Epithelial cell of proximal tubule (primary cell): ENCODE results near the gene CD151. TPM values are rescaled to one million over a fixed set of nuclear protein-coding genes. Genes with fewer than 3 reads are reported as not detected.

Experiments used
- DNase-seq: peaks from one replicate; pipeline ENCODE4 v3.0.0-alpha.2; 2011; ENCODE audit warnings: low read depth
- H3K4me3 ChIP-seq: 2 replicates; pipeline ENCODE4 v1.5.1; 2011; ENCODE audit warnings: low read depth, mild to moderate bottlenecking, low read length
- total RNA-seq: library from RNA; depleted of rRNA; stranded (reverse); fragments of >200 nt; gene quantifications from 2 replicates; pipeline ENCODE4 v1.2.3, GENCODE V29; 2015
- TF ChIP-seq, protein P1 (sequence below): conservative IDR thresholded peaks from 2 replicates; pipeline ENCODE4 v1.5.1; 2012; ENCODE audit warnings: low read depth, mild to moderate bottlenecking, low read length

Gene CD151
- total RNA-seq, 1 donor from 2014 or later = 538 TPM

DNA sequence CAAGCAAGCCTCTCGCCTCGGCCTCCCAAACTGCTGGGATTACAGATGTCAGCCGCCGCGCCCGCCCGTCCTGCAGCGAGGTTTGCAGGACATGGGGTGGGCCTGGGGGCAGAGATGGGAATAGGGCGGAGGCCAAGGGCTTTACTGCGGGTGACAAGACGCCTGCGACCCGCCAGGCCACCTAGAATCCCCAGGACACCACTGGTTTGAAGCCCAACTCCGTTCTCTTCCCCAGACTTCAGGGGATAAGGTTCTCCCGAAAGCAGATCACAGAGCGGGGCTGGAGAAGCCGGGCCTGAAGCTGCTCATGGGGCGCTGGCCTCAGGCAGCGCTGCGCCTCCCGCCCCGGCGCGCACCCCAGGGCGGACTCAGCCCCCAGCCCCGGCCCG, 9.2 kb downstream of the CD151 start:
- DNase-seq = no peak
- TF ChIP-seq, protein P1, sequence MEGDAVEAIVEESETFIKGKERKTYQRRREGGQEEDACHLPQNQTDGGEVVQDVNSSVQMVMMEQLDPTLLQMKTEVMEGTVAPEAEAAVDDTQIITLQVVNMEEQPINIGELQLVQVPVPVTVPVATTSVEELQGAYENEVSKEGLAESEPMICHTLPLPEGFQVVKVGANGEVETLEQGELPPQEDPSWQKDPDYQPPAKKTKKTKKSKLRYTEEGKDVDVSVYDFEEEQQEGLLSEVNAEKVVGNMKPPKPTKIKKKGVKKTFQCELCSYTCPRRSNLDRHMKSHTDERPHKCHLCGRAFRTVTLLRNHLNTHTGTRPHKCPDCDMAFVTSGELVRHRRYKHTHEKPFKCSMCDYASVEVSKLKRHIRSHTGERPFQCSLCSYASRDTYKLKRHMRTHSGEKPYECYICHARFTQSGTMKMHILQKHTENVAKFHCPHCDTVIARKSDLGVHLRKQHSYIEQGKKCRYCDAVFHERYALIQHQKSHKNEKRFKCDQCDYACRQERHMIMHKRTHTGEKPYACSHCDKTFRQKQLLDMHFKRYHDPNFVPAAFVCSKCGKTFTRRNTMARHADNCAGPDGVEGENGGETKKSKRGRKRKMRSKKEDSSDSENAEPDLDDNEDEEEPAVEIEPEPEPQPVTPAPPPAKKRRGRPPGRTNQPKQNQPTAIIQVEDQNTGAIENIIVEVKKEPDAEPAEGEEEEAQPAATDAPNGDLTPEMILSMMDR = no peak

DNA sequence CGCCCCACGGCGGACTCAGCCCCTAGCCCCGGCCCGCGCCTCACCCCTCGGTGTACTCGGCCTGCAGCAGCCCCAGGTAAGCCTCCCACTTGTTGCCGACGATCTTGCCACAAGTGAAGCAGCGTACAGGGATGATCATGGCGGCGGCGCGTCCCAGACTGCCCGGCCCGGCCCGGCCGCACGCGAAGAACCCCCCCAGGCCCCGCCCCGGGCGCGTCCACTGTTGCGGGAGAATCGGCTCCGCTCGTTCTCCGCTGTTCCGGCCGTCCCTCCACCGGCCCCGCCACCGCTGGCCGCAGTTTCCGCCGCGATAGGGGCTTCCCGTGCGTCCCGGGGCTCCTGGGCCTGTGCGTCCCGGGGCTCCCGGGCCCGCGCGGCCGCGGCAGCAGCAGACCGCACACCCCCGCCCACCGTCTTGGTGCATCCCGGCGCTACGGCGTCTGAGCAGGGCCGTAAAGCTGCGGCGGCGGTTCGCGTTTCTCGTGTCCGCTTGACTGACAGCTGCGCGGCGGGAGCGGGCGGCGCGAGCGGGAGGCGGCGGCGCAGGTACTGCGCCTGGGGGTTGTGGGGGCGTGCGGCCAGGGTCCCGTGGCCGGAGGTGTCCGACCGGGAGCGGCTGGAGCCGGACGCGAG, 9.7 kb downstream of the CD151 start, which contains the start of the genes POLR2L and TSPAN4:
TSS of gene POLR2L (minus strand) at position 160 of the 633 bp plus-strand sequence. CDS start at position 139, 21 bp downstream.
TSS of gene TSPAN4 (plus strand) at position 483 of the 633 bp plus-strand sequence. CDS start 7,453 bp downstream, outside the sequence.
- H3K4me3 ChIP-seq = peak within 1 kb of the TSS; percentile 98
- TF ChIP-seq, protein P1 = no peak
- DNase-seq = no peak

More for the DNA sequence above, 9.2 kb downstream of the CD151 start:
- peak overlapping the region; percentile 98 for H3K4me3 ChIP-seq

DNA sequence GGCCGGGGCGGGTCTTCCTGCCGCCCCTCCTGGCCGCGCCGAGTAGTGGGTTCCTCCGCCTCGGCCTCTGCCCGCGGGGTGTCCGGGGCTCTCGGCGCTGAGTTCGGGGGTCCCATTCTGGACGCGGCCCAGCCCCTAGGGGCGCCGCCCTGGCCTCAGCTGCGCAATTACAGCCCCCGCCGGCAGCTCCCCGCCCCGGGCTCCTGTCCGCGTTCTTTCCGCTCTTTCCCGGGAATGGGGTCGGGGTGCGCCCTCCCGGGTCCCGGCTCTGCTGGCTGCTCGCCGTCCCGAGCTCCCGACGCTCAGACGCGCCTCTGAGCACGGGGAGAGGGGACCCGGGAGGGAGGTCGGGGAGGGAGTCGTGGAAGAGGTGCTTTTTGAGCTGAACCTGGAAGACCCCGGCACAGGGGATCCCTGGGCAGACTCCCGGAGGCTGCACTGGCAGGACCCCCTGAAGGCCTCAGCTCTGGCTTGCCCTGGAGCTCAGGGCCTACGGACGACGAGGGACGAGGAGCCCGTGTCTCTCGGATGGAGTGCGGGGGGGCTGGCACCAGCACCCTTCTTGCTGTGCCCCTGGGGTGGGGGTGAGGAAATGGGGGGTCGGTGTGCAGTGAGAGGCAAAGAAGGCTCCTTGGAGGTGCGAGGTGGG, 10.5 kb downstream of the CD151 start:
- DNase-seq = no peak
- peak overlapping the region; percentile 98 for H3K4me3 ChIP-seq
- TF ChIP-seq, protein P1 = no peak

DNA sequence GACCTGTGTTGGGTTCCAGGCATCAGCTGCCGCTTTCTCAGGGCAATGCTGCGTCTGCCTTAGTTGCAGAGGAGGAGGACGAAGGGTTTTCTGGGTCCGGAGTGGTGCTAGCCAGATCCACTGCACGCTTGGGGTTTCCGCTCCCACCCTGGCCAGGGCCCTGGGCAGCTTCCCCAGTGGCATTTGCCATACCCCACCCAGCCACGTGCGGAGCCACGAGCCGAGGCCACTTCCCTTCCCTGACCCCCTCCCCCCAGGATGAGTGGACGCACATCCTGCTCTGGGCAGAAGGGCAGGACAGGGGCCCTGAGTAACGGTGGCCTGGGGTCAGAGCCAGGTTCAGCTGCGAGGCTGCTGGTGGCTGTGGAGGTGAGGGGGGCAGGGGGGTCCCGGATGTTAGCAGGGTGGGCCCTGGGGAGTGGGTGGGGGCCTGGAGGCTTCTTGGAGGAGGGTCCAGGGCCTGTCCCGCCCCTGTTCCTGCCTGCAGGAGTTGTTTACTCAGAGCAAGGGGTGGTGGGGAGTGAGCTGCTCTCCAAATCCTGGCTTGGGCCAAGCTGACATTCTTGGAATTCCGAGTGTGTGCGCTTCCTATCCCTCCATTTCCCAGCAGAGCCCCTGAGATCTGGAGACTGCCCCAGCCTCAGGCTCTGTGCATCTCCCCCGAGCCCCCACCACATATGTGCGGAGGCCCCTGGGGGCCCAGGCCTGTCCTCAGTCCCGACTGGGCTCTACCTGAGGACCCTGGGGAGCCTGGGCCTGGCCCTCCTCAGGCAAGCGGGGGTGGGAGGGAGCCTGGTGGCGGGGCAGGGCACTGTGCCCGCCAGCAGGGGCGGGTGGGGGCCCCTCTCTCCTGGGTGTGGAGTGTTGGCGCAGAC, 11.3 kb downstream of the CD151 start:
- TF ChIP-seq, protein P1 = no peak
- peak overlapping the region; percentile 98 for H3K4me3 ChIP-seq
- no peak for DNase-seq

DNA sequence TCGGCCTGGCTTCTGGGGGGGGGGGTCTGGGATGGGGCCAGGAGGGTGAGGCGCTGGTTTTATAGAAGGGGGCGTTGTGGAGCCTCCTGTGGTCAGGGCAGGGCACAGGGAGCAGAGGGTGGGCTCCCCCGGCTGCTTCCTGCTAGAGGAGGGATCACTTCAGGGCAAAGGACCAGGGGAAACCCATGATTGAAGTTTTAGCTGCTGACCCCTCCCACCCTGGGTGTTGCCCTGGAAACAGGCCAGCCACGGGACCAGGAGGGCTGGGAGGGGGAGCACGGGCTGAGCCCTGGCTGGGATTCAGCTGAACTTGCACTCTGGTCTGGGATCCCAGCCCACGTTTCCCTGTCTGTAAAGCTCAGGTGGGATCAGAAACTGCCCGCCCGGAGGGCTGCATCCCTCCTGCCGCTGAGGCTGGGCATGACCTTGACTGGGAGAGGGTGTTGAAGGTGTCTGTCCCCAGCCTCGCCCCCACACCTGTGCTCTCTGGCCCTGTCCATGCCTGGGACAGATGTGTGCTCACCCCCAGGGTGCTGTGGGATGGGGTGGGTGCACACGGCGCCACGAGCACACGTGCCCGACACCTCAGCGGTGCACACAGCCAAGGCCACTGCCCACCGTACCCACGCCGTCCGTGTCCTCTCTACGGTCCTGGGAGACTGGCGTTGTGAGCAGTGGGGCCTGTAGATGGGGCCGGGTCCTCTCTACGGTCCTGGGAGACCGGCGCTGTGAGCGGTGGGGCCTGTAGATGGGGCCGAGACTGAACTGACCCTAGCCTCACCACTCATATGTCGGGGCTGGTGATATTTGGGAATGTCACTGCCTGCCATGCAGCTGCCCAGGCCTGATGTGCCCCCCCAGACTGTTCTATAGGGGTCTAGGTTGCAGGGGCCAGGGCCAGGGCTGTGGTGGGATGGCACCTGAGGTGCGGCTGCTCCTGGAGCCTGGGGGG, 12.2 kb downstream of the CD151 start:
- H3K4me3 ChIP-seq = peak overlapping the region; percentile 98
- DNase-seq = no peak
- TF ChIP-seq, protein P1 = no peak
